ENCODE results near the gene DEFB114.

- no peak for TF ChIP-seq EZH2 (IDR thresholded peaks at IDR 0.05)
- TF ChIP-seq, protein P1, sequence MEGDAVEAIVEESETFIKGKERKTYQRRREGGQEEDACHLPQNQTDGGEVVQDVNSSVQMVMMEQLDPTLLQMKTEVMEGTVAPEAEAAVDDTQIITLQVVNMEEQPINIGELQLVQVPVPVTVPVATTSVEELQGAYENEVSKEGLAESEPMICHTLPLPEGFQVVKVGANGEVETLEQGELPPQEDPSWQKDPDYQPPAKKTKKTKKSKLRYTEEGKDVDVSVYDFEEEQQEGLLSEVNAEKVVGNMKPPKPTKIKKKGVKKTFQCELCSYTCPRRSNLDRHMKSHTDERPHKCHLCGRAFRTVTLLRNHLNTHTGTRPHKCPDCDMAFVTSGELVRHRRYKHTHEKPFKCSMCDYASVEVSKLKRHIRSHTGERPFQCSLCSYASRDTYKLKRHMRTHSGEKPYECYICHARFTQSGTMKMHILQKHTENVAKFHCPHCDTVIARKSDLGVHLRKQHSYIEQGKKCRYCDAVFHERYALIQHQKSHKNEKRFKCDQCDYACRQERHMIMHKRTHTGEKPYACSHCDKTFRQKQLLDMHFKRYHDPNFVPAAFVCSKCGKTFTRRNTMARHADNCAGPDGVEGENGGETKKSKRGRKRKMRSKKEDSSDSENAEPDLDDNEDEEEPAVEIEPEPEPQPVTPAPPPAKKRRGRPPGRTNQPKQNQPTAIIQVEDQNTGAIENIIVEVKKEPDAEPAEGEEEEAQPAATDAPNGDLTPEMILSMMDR (IDR thresholded peaks at IDR 0.05) = no peak
- TF ChIP-seq EZH2phosphoT487 (IDR thresholded peaks at IDR 0.05) = no peak
Observed at GRCh38 chr6:49964064-49964463, at the start of gene DEFB114.

Data from neural progenitor cell (in vitro differentiated cells).